H1 (cell line): ENCODE measurements around the gene PQBP1.

ENCODE experiments used
- CEBPB ChIP-seq: IDR thresholded peaks from 2 replicates; pipeline ENCODE4 v1.6.1; 2012; ENCODE audit warnings: low read depth, low read length
- CTCF ChIP-seq, 3 experiments: IDR thresholded peaks; 1 replicate in 2 of 3; 2 replicates in 1 of 3; pipeline versions ENCODE4 v1.5.1 to v1.6.1; 2011; ENCODE audit warnings: low read length in 3 of 3, mild to moderate bottlenecking in 3 of 3, inconsistent platforms in 2 of 3, low read depth in 1 of 3, moderate library complexity in 1 of 3; ENCODE audit not compliant: insufficient read depth in 1 of 3; ENCODE audit errors: control extremely low read depth in 1 of 3
- EGR1 ChIP-seq: IDR thresholded peaks from 2 replicates; pipeline ENCODE4 v1.6.1; 2011; ENCODE audit warnings: low read depth, low read length, borderline replicate concordance
- SRF ChIP-seq: IDR thresholded peaks from 2 replicates; pipeline ENCODE4 v1.6.1; 2011; ENCODE audit warnings: mild to moderate bottlenecking, low read depth, low read length, moderate library complexity

DNA sequence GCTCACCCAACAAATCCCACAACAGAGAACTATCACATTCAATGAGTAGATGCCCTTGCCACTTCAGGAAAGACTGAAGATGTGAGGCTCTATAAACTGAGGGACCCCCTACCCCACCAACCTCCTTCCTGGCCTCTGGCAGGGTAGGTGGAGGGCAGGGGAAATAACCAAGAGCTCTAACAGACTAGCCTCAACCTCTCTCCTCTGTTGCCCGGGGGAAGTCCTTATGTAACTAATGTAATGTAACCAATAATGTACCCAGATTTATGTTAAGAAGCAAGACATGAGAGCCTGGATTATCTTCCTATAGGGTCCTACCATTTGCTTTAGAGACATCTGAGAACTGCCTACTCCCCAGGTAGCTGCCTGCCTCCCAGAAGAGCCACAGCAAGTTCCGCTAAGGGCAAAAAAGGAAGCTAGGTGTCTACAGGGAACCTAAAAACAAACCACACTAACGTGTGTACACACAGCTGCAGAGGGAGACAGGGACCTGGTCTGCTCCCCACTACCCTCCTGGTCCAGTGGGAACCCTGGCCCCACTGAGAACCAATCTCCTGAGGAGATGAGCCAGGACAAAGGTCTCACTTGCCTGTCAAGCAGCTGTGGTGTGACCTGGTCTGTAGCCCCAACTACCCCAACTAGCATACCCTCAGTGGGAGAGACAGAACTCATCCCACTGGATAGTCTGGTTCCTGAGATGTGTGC, 41.9 kb downstream of the PQBP1 start:
- TF ChIP-seq EGR1, result no peak
- TF ChIP-seq CTCF (IDR thresholded peaks at IDR 0.05; ENCODE audit: control extremely low read depth in 1 of 3, insufficient read depth in 1 of 3, low read depth in 1 of 3, low read length in 3 of 3), result no peak
- no peak for TF ChIP-seq CEBPB
- no peak for TF ChIP-seq SRF
